Stimulated activated CD8-positive, alpha-beta memory T cell treated with anti-CD3 and anti-CD28 coated beads, Interleukin-7, amount 100 ng/mL, for 48 hours (primary cell): ENCODE measurements around the gene SLC25A13.
"Not testable (repeated sequence)": the region's sequence is repeated elsewhere in the genome, so short reads cannot be mapped to it uniquely, and the experiment has no call there.

Experiments
- DNase-seq, 2 donors: peaks; one replicate each; pipeline ENCODE4 v3.0.0-alpha.2; 2020; ENCODE audit warnings: low read depth in 1 of 2; ENCODE audit errors: extremely low read depth in 1 of 2

The SLC25A13 gene

DNA sequence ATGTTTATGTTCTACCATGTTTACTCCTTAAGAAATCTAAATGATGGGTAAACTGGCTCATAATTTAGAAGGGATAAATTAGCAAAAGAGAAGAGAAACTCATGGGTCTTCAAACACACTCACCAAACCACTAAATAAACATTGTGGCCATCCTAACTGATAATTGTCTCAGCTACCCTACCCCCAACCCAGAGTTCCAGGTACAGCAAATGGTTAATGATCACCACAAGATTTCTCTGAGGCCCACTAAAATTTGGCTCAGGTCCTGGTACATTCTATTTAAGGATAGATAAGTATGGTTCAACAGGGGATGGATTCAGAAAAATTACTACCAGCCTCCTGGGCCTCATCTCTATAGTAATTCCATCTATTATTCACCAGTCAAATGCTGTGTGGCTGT is 21.4 kb downstream of the SLC25A13 start:
- no peak for DNase-seq

DNA sequence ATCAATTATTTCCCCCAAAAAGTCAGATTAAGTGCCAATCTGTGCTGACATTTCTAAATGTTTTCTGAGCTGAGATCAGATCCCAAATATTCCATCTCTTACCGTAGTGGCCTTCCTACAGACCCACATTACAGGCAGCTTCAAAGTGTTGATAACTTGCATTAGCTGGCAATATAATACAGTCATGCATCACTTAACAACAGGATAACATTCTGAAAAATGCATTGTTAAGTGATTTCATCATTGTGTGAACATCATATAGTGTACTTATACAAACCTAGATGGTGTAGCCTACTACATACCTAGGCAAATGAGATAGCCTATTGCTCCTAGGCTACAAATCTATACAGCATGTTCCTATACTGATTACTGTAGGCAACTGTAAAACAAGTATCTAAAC is 22.4 kb downstream of the SLC25A13 start:
- no peak for DNase-seq

DNA sequence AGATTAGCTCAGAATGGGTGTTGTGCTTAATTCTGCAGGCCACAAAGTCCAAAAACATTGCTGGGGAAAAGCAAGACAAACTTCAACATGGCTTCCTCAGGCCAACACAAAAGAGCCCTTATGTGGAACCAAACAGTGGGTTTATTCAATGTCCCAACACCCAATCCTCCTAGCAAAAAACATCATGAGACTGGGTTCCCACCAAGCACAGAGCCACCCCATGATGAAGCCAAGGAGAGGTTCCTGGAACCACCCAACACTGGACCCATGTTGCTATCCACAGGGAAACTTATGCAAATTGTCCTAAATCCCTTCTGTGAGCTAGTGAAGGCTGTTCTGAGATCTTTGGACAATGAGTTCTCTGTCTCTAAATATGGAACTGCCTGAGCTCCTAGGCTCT is 24.0 kb downstream of the SLC25A13 start:
- DNase-seq: no peak

DNA sequence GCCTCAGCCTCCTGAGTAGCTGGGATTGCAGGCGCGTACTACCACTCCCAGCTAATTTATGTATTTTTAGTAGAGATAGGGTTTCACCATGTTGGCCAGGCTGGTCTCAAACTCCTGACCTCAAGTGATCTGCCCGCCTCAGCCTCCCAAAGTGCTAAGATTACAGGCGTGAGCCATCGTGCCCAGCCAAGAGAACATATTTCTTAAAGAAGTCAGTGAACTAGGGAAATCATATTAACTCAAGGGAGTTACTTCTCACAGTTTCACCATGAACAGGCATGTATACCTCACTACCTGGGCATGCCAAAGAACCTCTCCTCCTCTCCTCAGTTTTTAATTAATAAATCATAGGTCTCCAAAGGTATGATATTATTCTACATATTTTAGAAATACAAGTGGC is 24.5 kb downstream of the SLC25A13 start:
- not testable (repeated sequence) for DNase-seq

DNA sequence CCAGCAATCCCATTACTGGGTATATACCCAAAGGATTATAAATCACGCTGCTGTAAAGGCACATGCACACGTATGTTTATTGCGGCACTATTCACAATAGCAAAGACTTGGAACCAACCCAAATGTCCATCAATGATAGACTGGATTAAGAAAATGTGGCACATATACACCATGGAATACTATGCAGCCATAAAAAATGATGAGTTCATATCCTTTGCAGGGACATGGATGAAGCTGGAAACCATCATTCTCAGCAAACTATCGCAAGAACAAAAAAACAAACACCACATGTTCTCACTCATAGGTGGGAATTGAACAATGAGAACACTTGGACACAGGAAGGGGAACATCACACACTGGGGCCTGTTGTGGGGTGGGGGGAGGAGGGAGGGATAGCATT is 28.0 kb downstream of the SLC25A13 start:
- not testable (repeated sequence) for DNase-seq

DNA sequence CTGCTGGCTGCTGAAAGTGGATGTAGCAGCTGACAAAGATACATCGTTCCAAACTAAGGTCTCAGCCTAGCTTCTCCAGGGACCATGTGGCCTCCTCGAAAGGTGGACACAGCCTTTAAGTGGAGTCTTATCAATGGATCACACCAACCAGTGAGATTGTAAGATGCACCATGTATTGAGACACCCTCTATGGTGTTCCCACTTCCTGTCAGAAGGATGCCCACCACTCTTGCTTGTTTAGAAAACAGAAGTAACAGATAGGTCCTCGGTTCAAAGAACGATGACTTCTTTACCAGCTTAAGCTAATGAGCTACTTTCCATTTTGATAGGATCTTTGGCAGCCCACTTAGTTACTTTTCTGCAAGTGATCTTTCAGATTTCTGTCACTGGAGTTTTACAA is 34.3 kb downstream of the SLC25A13 start:
- no peak for DNase-seq

DNA sequence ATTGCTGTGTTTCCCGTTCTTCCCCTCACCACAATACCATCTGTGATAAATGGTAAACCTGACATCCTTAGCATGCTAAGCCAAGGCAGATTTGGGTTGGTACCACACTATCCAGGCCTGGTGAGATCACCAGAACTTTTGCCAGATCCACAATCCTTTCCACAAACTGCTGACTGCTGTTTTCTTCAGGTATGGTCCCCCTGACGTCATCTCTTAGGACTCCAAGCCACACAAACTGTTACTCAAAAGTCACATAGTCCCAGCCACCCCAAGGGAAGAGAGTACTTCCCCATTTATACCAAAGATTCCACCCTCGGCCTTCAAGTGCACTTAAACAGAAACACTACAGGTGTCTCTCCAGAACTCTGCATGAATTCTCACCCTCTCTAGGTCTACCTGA is 34.8 kb downstream of the SLC25A13 start:
- DNase-seq: no peak

DNA sequence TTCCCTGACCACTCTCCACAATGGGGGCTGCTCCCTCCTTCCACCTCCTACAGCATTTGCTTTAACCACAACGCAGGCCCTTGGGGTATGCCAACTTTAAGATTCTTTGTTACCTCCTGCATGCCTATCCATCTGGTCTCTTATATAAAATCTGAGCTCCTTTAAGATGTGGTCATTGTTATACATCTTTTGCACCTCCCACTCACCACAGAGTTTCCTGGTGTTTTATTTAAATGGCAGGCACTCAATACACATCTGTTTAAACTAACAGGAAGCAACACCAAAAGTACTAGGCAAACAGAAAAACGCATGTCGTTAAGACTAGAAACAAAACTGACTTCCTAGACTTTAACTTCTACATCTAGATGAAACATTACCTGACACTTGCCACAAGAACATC is 36.3 kb downstream of the SLC25A13 start:
- no peak for DNase-seq

DNA sequence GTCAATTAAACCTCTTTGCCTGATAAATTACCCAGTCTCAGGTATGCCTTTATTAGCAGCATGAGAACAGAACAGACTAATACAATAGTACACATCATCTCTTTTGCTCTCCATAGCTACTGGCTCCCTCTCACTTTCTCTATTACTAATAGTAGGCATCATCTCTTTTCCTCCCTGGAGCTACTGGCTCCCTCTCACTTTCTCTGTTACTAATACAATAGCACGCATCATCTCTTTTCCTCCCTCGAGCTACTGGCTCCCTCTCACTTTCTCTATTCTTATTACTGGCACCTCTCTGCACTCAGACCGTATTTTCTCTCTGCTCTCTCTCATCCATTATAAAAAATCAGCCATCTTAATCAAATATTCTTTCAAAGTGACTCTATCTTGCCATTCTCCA is 37.1 kb downstream of the SLC25A13 start:
- no peak for DNase-seq

DNA sequence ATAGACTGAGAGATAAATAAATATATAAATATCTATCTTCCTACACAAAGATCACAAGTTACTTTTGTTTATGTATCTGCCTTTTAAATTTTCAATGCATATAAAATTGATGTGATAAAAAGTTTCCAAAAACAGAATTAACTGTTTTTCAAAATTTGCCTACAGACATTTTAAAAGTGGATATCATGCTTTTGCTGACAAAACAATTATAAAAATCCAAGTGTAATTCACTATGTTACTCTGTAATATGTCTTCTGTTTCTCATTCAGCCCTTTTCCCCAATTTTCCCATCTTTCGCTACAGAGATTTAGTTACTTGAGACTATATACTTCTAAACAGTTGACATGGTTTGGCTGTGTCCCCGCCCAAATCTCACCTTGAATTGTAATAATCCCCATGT is 37.7 kb downstream of the SLC25A13 start:
- no peak for DNase-seq

DNA sequence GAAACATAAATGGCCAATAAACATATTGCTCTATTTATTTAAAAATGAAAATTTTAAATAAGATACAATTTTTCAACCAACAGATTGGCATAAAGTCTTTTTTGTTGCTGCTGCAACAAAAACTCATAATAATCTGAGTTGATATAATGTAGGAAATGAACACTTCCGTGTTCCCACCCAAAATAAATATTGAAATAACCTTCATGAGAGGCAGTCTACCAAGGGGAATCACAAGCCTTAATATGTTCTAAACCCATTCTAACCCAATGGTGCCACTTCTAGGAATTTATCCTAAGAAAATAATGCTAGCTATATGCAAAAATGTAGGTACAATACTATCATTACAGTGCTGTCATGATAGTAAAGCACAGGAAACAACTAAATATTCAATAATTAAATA is 39.1 kb downstream of the SLC25A13 start:
- no peak for DNase-seq

DNA sequence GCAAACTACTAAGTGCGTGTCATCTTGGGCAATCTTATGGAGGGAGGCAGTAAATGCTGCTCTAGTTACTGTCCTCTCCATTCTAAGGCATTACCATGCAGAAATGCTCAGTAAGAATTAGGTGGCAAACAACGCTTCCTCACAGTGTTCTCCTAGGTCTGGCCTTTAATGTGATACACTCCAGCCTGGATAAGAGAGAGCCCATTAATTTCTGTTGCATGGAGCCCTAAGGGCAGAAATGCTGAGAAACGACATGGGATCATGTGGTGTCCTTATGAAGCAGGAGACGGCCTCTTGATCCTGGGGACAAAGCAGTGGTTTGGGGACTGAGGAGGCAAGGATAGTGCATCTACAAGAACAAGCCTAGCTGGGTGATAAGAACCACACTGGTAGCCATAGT is 44.0 kb downstream of the SLC25A13 start:
- DNase-seq: no peak

DNA sequence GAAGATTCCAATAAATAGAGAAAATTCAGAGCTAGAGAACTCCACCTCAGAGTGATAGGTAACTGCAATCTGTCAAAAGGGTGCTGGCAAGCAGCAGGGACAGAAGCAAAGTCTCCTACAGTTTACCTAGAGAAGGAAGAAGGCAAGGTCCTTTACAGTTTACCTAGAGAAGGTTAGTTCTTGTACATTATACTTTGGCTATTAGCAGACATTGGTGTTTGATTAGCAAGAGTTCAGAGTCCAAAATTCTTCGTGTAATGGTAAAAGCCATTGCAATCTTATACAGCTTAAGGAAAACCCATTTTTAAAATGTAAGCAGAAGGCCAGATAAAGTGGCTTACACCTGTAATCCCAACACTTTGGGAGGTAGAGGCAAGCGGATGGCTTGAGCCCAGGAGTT is 45.9 kb downstream of the SLC25A13 start:
- no peak for DNase-seq

DNA sequence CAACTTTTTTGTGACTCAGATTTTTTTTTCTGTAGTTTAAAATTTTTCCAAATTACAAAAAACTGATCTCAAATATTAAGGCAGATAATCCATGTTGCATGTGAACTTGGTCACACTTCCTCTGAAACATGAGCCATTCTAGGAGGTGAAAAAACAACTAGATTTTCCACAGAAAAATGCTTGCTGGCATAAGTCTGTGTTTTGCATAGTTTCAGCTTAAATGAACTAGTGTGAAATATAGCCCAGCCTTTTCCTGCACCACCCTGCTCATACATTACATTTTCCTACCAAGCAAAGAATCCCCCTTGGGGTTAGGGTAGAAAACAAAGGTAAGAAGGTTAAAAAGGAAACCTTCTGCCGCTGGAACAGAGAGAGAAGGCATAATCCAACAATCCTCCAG is 48.2 kb downstream of the SLC25A13 start:
- DNase-seq: no peak

DNA sequence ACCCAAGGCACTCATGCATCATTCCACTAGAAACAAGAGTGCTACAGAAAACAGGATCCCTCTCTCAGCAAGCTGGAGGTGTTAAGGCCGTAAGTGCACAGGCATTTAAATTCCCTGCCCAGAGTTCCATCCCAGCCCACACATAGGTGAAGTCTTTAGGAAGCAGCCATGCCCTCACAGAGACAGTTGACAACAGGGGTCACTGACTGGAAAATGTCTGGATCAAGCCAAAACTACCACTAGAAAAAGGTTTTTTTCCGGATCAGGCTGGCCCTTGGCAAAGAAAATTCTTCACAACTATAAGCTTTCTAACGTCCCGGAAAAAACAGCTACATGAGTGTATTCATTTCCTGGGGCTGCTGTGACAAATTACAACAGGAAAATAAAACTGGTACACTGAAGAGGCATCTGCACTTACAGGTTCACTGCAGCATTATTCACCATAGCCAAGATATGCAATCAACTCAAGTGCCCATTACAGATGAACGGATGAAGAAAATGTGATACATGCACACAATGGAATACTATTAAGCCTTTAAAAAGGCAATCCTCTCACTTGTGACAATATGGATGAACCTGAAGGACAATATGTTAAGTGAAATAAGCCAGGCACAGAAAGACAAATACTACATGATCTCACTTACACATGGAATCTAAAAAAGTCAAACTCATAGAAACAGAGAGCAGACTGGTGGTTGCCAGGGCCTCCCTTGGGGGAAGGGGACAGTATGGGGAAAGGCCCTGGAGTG is 52.5 kb downstream of the SLC25A13 start:
- DNase-seq: no peak

DNA sequence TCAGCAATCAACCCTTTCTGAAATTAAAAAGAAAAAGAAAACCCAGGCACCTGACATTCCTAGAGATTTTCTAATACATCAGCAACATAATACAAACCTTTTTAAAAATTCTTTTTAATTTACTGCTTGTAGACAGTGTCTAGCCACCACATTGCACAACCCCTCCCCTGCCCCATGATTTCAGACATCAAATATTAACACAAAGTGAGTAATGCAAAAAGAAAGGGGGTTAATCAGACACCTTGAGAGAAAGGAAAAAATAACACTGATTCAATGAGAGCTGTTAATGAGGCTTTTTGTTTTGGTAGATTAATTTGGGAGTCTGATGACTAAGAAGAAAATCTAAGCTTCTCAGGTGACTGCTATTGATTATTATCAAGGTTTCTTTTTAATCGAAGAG is 55.3 kb downstream of the SLC25A13 start:
- no peak for DNase-seq

DNA sequence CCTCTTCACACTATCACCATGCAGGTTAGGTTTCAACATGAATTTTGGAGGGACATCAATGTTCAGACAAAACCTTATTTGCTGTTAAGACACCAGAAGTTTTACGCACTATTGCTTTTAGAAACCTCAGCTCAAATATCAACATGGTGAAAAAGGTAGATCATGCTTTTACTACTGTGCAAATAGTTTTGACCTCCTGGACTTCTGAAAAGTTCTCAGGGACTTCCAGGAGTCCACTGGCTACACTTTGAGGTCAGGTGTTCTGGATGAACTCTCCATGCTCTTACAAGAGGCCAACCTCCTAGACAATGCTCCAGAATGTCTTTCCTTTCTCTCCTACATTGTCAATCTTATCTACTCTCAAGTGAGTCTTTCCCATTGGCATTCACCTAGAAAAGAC is 55.9 kb downstream of the SLC25A13 start:
- DNase-seq: no peak

DNA sequence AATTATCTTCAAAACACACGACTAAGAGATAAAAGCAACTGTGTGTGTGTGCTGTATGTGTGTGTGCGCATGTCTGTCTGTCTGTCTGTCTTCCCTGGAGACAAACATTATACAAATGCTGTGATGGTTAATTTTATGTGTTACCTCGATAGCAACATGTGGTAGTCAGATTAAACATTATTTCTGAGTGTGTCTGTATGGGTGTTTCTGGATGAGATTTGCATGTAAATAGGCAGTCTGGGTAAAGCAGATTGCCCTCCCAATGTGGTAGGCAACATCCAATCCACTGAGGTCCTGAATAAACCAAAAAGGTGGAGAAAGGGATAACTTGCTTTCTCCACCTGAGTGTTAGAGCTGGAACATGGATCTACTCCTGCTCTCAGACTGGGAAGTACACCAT is 67.9 kb downstream of the SLC25A13 start:
- no peak for DNase-seq

DNA sequence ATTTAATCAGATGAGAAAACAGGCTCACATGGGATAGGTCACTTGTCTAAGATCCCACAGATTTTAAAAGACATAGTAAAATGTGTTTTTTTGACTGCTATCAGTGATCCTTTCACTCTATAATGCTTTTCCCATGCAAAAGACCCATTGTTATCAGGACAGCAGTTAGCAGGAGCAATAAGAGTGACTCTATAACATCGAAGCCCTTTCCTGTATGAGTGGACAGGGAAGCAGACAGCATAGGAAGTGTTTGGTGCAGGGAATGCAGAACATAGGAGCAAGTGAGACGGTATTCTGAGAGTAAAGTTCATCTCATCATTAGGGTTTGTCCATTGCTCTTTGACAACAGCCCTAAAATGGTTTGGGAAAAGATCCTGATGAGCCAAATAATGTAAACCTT is 68.5 kb downstream of the SLC25A13 start:
- DNase-seq: no peak

DNA sequence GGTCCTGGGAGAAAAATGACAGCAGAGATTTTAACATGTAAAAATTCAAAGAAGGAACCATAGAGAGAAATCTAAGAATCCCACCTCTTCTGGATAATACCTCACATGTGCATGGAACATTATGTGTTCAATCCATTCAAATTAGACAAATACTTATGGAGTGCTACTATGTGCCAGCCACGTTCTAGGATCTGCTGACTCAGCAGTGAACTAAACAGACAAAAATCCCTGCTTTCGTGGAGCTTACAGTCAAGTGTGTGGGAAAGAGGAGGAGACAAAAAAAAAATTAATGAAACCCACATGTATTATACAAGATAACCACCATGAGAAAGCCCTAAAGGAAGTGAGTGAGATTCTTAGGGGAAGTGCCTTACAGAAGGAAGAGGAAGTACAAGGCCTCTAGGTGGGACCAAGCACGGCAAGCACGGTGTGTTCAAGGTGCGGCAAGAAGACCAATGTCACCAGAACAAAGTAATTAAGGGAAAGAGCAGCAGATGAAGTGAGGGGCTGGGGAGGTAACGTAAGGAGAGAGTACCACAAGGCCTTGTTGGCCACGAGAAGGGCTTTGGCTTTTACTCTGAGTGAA is 71.0 kb downstream of the SLC25A13 start:
- no peak for DNase-seq

DNA sequence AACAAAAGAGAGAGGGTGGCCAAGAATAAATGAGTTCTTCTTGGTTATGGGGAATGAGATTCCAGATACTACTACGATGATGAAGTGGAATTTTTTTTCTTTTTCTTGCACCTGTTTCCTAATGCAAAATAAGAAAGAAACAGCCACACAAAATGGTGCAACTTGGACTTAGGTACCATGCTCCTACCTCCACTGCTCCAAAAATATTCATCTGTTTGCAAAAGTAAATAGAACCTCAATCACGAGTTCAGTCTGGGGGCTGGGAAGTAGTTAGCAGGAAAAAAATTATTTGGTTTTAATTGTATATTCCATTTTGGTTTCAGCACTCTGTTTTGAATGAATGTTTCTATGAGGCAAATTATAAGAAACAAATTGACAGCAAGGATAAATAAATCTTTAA is 73.5 kb downstream of the SLC25A13 start:
- DNase-seq: no peak

DNA sequence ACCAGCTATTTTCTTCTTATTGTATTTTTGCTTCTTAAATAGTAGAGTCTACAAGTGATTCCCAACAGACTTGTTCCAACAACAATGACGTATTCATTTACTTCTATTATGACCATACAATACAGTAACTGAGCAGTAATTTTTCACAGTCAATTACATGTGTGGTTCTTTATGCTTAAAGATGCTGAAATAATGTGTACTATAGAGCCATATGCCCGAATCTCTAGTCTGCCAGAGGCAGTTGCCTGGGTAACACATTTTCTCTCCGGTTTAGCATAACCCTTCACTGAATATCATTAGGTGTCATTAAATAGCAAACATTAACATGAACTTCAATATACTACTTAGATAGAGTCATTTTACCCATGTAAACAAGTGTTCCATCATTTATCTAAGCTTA is 75.0 kb downstream of the SLC25A13 start:
- DNase-seq: no peak

DNA sequence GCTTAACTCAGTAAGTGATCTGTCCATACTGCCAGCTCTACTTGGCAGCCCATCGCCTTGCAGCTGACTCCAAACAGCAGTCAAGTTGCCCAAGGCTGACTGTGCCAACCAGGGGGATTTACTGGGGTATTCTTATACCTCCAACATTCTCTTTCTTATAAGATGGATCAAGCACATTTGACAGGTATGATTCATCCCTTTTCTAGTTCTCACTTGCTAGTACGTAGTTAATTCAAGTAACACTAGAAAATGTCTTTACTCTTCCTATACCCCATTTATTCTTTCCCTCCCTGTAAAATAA is 77.0 kb downstream of the SLC25A13 start:
- DNase-seq: no peak
